ENCODE results near the gene PCGF3.
"Not testable (repeated sequence)": the region's sequence is repeated elsewhere in the genome, so short reads cannot be mapped to it uniquely, and the experiment has no call there.

PCGF3 gene

DNA sequence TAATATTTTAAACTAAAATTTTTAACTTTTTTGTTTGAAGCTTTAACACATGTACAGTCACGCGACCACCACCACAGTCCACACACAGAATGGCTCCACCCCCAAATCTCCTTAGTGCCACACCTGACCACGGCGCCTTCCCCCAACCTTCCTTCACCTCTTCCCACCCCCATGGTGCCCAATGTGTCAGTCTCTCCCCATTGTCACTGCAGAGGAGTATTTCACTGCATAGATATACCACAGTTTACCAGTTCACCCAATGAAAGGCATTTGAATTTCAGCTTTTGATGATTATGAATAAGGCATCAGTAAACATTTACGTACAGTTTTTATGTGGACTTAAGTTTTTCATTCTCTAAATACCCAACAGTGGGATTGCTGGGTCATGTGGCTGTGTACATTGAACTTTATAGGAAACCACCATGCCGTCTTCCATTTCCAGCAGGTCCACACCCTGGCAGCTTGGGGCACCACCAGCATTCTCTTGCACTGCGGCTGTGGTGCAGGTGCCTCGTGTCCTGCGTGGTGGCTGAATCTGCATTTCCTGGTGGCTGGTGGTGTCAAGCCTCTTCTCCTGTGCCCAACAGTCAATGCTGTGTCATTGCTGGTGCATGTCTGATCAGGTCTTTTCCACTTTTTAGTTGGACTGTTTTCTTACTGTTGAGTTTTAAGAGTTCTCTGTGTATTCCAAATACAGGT is 71.3 kb downstream of the PCGF3 start:
- Histone ChIP-seq H3K27me3 (no peaks in the 10 kb centered on the region), H3K9me3 (0 out of 2 replicates have a peak, but pooled peaks cover 3% of the 10 kb centered on the region), H3K4me1 (no peaks in the 10 kb centered on the region), H3K4me3 (ENCODE audit: low read depth, low read length) (no peak overlapping the region), H3K36me3 (peaks cover 83% of the 10 kb centered on the region)
- TF ChIP-seq, protein P1, sequence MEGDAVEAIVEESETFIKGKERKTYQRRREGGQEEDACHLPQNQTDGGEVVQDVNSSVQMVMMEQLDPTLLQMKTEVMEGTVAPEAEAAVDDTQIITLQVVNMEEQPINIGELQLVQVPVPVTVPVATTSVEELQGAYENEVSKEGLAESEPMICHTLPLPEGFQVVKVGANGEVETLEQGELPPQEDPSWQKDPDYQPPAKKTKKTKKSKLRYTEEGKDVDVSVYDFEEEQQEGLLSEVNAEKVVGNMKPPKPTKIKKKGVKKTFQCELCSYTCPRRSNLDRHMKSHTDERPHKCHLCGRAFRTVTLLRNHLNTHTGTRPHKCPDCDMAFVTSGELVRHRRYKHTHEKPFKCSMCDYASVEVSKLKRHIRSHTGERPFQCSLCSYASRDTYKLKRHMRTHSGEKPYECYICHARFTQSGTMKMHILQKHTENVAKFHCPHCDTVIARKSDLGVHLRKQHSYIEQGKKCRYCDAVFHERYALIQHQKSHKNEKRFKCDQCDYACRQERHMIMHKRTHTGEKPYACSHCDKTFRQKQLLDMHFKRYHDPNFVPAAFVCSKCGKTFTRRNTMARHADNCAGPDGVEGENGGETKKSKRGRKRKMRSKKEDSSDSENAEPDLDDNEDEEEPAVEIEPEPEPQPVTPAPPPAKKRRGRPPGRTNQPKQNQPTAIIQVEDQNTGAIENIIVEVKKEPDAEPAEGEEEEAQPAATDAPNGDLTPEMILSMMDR (IDR thresholded peaks at IDR 0.05; ENCODE audit: low read depth, low read length): no peak
- DNase-seq: no peak

DNA sequence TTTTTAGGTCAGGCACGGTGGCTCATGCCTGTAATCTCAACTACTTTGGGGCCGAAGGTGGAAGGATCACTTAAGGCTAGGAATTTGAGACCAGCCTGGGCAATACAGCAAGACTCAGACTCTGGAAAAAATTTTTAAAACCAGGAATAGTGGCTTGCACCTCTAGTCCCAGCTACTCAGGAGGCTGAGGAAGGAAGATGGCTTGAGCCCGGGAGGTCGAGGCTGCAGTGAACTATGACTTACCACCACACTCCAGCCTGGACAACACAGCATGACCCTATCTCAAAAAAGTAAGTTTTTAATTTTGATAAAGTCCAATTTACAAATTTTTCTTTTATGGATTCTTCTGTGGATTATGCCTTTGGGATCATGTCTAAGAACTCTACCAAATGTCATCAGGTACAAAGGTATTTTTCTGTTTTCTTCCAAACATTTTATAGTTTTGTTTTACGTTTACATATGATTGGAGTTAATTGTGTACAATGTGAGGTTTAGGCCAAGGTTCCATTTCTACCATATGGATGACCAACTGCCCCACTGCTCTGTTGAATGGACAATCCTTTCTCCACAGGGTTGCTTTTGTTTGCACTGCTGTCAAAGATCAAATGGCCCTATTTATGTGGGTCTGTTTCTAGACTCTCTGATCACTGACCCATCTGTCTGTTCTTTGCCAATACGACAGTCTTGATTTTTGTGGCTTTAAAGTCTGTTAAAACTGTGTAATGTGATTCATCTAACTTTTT is 72.1 kb downstream of the PCGF3 start:
- Histone ChIP-seq H3K4me3 (ENCODE audit: low read depth, low read length) (no peak overlapping the region), H3K36me3 (peaks cover 79% of the 10 kb centered on the region), H3K27me3 (no peaks in the 10 kb centered on the region), H3K4me1 (no peaks in the 10 kb centered on the region; the same call in 1 of the 2 replicates), H3K9me3 (0 out of 2 replicates have a peak, but pooled peaks cover 3% of the 10 kb centered on the region)
- no peak for DNase-seq
- TF ChIP-seq, protein P1 (IDR thresholded peaks at IDR 0.05; ENCODE audit: low read depth, low read length): no peak

DNA sequence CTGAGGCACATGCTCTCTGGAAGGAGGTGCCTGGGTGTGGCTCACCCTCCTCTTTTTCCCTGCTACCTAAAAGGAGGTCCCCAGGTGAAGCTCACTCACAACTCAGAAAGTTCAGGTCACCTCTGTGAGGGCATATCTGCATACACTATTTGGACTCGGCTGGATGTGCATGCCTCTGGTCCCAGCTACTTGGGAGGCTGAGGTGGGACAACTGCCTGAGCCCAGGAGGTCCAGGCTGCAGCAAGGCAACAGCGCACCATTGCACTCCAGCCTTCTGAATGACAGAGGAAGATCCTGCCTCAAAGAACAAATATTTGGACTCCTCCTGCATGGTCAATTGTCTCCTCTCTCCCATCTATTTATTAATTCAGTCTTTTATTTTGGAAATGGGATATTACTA is 73.9 kb downstream of the PCGF3 start:
- H3K9me3 ChIP-seq: 0 out of 2 replicates have a peak, but pooled peaks cover 3% of the 10 kb centered on the region
- H3K27me3 ChIP-seq: no peaks in the 10 kb centered on the region
- DNase-seq: no peak
- H3K4me1 ChIP-seq: no peaks in the 10 kb centered on the region; the same call in 1 of the 2 replicates
- TF ChIP-seq, protein P1 (IDR thresholded peaks at IDR 0.05; ENCODE audit: low read depth, low read length): no peak
- H3K4me3 ChIP-seq (ENCODE audit: low read depth, low read length): no peak overlapping the region
- peaks cover 65% of the 10 kb centered on the region for H3K36me3 ChIP-seq

DNA sequence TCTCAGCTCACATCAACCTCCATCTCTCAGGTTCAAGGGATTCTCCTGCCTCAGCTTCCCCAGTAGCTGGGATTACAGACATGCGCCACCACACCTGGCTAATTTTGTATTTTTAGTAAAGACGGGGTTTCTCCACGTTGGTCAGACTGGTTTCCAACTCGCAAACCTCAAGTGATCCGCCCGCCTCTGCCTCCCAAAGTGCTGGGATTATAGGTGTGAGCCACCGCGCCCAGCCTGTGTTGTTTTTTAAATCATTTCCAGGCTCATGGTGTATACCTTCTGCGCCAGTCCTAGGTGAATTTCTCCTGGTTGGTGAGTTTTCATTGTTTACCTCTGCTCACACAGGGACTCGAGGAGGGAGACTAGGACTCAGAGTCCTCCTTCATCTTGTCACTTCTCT is 74.6 kb downstream of the PCGF3 start:
- peaks cover 65% of the 10 kb centered on the region for H3K36me3 ChIP-seq
- not testable (repeated sequence) for H3K9me3 ChIP-seq, H3K4me1 ChIP-seq, H3K27me3 ChIP-seq, DNase-seq
- H3K4me3 ChIP-seq (ENCODE audit: low read depth, low read length): peak overlapping the region; percentile 98

DNA sequence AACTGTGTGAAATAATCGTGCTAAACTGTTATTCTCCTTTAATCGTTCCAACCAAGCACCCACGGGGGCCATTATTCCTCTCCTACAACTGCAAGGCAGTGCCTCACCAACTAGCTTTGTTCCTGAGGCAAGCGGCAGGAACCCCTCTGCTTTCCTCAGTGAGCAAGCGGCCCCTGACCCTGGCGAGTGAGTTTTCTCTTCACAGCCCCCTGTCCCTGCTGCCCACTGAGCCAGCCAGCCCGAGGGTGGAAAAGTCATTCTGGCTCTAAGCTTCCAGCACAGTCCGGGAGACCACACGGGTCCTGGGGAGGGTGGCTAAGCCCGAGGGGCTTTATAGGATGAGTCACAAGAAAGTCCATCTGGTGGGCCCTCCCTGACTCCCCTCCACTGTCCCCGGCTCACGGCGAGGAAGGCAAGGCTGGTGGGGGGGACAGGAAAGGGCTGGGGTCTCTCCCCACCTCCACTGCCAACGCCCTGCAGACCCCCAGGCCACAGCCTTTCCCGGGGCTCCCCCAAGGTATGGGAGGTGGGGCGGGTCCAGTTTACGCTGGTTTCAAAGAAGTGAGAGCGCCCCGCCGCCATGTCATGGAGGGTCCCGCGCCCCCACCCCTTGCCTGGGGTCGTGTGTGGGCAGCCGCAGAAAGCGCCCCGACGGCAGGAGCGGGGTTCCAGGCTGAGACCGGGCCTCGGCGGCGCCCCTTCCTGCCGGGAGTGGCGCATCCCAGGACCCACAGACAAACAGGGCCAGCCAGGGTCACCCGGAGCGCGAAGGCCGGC is 75.3 kb downstream of the PCGF3 start:
- no peaks in the 10 kb centered on the region; the same call in 1 of the 2 replicates for H3K4me1 ChIP-seq
- 0 out of 2 replicates have a peak, but pooled peaks cover 2% of the 10 kb centered on the region for H3K9me3 ChIP-seq
- peak overlapping the region; percentile 98 for H3K4me3 ChIP-seq (ENCODE audit: low read depth, low read length)
- TF ChIP-seq, protein P1 (IDR thresholded peaks at IDR 0.05; ENCODE audit: low read depth, low read length): no peak
- H3K27me3 ChIP-seq: no peaks in the 10 kb centered on the region
- DNase-seq: peak; percentile 29
- H3K36me3 ChIP-seq: peaks cover 58% of the 10 kb centered on the region

DNA sequence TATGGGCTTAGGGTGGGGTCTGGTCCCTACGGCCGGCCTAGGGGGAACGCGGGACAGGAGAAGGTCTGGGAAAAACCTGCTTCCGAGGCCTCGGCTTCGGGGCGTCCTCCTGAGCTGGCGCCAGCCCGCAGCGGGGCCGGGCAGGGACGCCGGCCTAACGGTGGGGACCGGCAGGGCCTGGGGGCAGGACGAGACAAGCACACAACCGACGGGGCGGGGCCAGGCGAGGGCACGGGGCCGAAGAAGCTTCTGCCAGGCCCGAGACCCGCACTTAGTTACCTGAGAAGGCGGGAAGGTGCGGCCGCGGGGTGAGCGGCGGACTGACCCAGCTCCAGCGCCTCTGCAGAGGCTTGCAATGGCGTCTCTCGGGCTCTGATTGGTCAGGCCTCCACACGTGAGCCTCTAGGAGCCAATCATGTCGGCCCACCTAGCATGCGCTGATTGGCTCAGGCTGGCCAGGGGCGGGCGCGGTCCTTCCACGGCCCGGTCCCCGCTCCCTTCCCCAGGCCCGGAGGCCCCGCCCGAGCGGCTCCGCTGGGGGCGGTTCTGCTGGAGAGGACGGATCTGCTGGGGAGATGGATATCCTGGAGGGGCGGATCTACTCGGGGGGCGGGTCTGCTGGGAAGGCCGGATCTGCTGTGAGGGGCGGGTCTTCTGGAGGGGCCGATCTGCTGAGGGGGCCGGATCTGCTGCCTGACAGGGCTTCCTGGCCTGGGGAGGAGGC is 76.0 kb downstream of the PCGF3 start:
- H3K27me3 ChIP-seq: no peaks in the 10 kb centered on the region
- peak overlapping the region; percentile 98 for H3K4me3 ChIP-seq (ENCODE audit: low read depth, low read length)
- peaks cover 53% of the 10 kb centered on the region for H3K36me3 ChIP-seq
- H3K4me1 ChIP-seq: no peaks in the 10 kb centered on the region; the same call in 1 of the 2 replicates
- no peaks in the 10 kb centered on the region for H3K9me3 ChIP-seq
- DNase-seq: peak; percentile 99
- TF ChIP-seq, protein P1 (IDR thresholded peaks at IDR 0.05; ENCODE audit: low read depth, low read length): no peak

All from BE2C (cell line).